HEK293 (cell line): ENCODE measurements around the gene TADA2B.

ENCODE experiments used
- CTCF ChIA-PET: fragments of 350-600 bp; formaldehyde crosslinking; extraction: SDS; loops from one replicate; lab custom pipeline; 2021; ENCODE audit warnings: antibody characterized with exemption; lab: Yijun Ruan, JAX
- POLR2A ChIA-PET: fragments of 300-600 bp; formaldehyde crosslinking; extraction: SDS; loops from one replicate; lab custom pipeline; 2020; ENCODE audit warnings: antibody characterized with exemption, inconsistent platforms; lab: Yijun Ruan, JAX
- H3K27ac ChIP-seq: fragments of 200-500 bp; sonication (Bioruptor generic); 2 replicates; pipeline ENCODE4 v1.5.1; 2014; ENCODE audit warnings: low read depth, low read length, control low read depth, inconsistent platforms; ENCODE audit errors: extremely low read depth
- H3K36me3 ChIP-seq, 2 experiments: fragments of 200-500 bp in 1 of 2; sonication (Bioruptor generic) in 1 of 2; 1 replicate in 1 of 2; 2 replicates in 1 of 2; pipeline ENCODE4 v1.5.1; 2014 to 2017; ENCODE audit warnings: inconsistent platforms in 2 of 2, low read length in 2 of 2; ENCODE audit not compliant: control insufficient read depth in 2 of 2, insufficient read depth in 1 of 2
- H3K4me1 ChIP-seq: fragments of 200-500 bp; sonication (Bioruptor generic); 2 replicates; pipeline ENCODE4 v1.5.1; 2014; ENCODE audit warnings: mild to moderate bottlenecking, low read length, inconsistent platforms; ENCODE audit not compliant: control insufficient read depth, insufficient read depth
- H3K4me3 ChIP-seq: 2 replicates; pipeline ENCODE4 v1.5.1; 2011; ENCODE audit warnings: low read depth, mild to moderate bottlenecking, control low read depth, low read length, moderate library complexity
- H3K9me3 ChIP-seq: fragments of 200-500 bp; sonication (Bioruptor generic); 2 replicates; pipeline ENCODE4 v1.5.1; 2014; ENCODE audit warnings: low read depth, low read length, inconsistent platforms; ENCODE audit not compliant: control insufficient read depth, insufficient read depth
- GLIS1 ChIP-seq: fragments of 450-650 bp; formaldehyde crosslinking; IDR thresholded peaks from 2 replicates; pipeline ENCODE4 v1.5.1; 2016; ENCODE audit warnings: missing biosample characterization, missing genetic modification characterization
- SP2 ChIP-seq: fragments of 450-650 bp; formaldehyde crosslinking; IDR thresholded peaks from 2 replicates; pipeline ENCODE4 v1.5.1; 2016; ENCODE audit warnings: missing biosample characterization, missing genetic modification characterization
- ZBTB17 ChIP-seq: fragments of 450-650 bp; formaldehyde crosslinking; IDR thresholded peaks from 2 replicates; pipeline ENCODE4 v1.5.1; 2016; ENCODE audit warnings: missing biosample characterization, missing genetic modification characterization
- ZBTB48 ChIP-seq: fragments of 450-650 bp; formaldehyde crosslinking; IDR thresholded peaks from 2 replicates; pipeline ENCODE4 v1.5.1; 2016; ENCODE audit warnings: missing biosample characterization, missing genetic modification characterization
- ZIC2 ChIP-seq: fragments of 450-650 bp; formaldehyde crosslinking; IDR thresholded peaks from 2 replicates; pipeline ENCODE4 v1.5.1; 2016; ENCODE audit warnings: missing biosample characterization, missing genetic modification characterization
- ZNF138 ChIP-seq: fragments of 450-650 bp; formaldehyde crosslinking; IDR thresholded peaks from 2 replicates; pipeline ENCODE4 v1.5.1; 2016; ENCODE audit warnings: missing biosample characterization, missing genetic modification characterization, borderline replicate concordance
- ZNF19 ChIP-seq: fragments of 450-650 bp; formaldehyde crosslinking; IDR thresholded peaks from 2 replicates; pipeline ENCODE4; 2016; ENCODE audit warnings: missing biosample characterization, missing genetic modification characterization, low read depth
- ZNF335 ChIP-seq: fragments of 450-650 bp; formaldehyde crosslinking; conservative IDR thresholded peaks from 2 replicates; pipeline ENCODE4 v1.5.1; 2016; ENCODE audit warnings: missing biosample characterization, missing genetic modification characterization
- ZNF341 ChIP-seq: fragments of 450-650 bp; formaldehyde crosslinking; IDR thresholded peaks from 2 replicates; pipeline ENCODE4; 2016; ENCODE audit warnings: low read depth, missing biosample characterization, missing genetic modification characterization
- ZNF549 ChIP-seq: fragments of 450-650 bp; IDR thresholded peaks from 2 replicates; pipeline ENCODE4 v1.5.1; 2018; ENCODE audit warnings: missing biosample characterization, missing genetic modification characterization, mild to moderate bottlenecking, inconsistent platforms, moderate library complexity
- ZNF600 ChIP-seq: fragments of 450-650 bp; formaldehyde crosslinking; IDR thresholded peaks from 2 replicates; pipeline ENCODE4 v1.5.1; 2016; ENCODE audit warnings: missing biosample characterization, missing genetic modification characterization
- ZNF624 ChIP-seq: fragments of 450-650 bp; formaldehyde crosslinking; IDR thresholded peaks from 2 replicates; pipeline ENCODE4 v1.5.1; 2017; ENCODE audit warnings: missing biosample characterization, missing genetic modification characterization
- ZNF747 ChIP-seq: fragments of 450-650 bp; formaldehyde crosslinking; IDR thresholded peaks from 2 replicates; pipeline ENCODE4 v1.5.1; 2016; ENCODE audit warnings: missing biosample characterization, missing genetic modification characterization
- ZNF792 ChIP-seq: fragments of 450-650 bp; formaldehyde crosslinking; IDR thresholded peaks from 2 replicates; pipeline ENCODE4 v1.5.1; 2016; ENCODE audit warnings: missing biosample characterization, missing genetic modification characterization
- ZNF843 ChIP-seq: fragments of 450-650 bp; formaldehyde crosslinking; IDR thresholded peaks from 2 replicates; pipeline ENCODE4 v1.5.1; 2016; ENCODE audit warnings: missing biosample characterization, missing genetic modification characterization
- ZSCAN23 ChIP-seq: fragments of 450-650 bp; formaldehyde crosslinking; IDR thresholded peaks from 2 replicates; pipeline ENCODE4 v1.5.1; 2016; ENCODE audit warnings: missing biosample characterization, missing genetic modification characterization
- TF ChIP-seq, protein P1 (sequence below): fragments of 450-650 bp; formaldehyde crosslinking; IDR thresholded peaks from 2 replicates; pipeline ENCODE4 v1.5.1; 2016; ENCODE audit warnings: missing biosample characterization, missing genetic modification characterization, low read depth
- TF ChIP-seq, protein P2 (sequence below): fragments of 450-650 bp; formaldehyde crosslinking; IDR thresholded peaks from 2 replicates; pipeline ENCODE4; 2016; ENCODE audit warnings: missing biosample characterization, missing genetic modification characterization
- TF ChIP-seq, protein P3 (sequence below): fragments of 450-650 bp; formaldehyde crosslinking; IDR thresholded peaks from 2 replicates; pipeline ENCODE4 v1.5.1; 2017; ENCODE audit warnings: missing biosample characterization, mild to moderate bottlenecking, missing genetic modification characterization, moderate library complexity
- TF ChIP-seq, protein P4 (sequence below): sonication (generic); formaldehyde crosslinking; IDR thresholded peaks from 2 replicates; pipeline ENCODE4 v1.8.1; 2022; ENCODE audit warnings: mild to moderate bottlenecking, moderate library complexity, missing genetic modification reagents
- TF ChIP-seq, protein P5 (sequence below): fragments of 450-650 bp; IDR thresholded peaks from 2 replicates; pipeline ENCODE4 v1.5.1; 2018; ENCODE audit warnings: missing biosample characterization, mild to moderate bottlenecking, missing genetic modification characterization

Gene TADA2B

DNA sequence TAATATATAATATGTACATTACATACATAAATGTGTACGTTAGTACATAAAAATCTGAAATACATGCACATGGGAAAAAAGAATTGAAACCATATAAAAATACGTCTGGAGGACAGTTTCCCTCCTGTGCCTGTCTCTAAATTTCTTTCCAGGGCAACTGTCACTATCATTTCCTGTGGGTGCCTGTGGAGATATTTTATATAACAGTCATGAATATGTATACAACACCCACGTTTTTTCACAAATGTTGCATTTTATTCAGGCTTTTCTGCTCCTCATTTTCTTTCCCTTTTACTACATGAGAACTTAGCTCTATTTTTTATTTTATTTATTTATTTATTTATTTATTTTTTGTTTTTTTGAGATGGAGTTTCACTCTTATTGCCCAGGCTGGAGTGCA lies 48.9 kb downstream of the TADA2B start:
- CTCF ChIA-PET = interaction anchor here (0.6 to 0.9 kb wide), 3 partner anchors 9 to 25 kb away, joined by 4 to 7 read pairs (median 6); no protein-coding TSS in a partner anchor

DNA sequence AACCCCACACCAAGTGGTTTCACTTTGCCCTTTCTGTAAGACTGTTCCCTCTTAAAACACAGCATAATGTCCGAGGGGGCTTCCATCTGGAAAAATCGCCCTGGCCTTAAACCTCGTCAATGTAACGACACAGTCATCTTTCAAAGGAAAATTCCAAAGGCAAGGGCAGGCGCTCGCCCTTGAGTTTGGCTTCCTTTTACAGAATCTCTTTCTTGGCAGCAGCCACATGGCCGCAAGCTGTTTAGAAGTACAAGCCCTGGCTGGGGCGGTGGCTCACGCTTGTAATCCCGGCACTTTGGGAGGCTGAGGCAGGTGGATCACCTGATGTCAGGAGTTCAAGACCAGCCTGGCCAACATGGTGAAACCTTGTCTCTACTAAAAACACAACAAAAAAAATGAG lies 51.7 kb downstream of the TADA2B start:
- H3K36me3 ChIP-seq = no peaks in the 10 kb centered on the region
- TF ChIP-seq ZNF792 (tag by site-specific recombination) (no peak), ZNF341 (no peak), ZNF549 (tag by site-specific recombination) (no peak), ZNF843 (tag by site-specific recombination) (no peak), ZNF19 (tag by site-specific recombination) (no peak), GLIS1 (tag by site-specific recombination) (no peak), ZNF624 (tag by site-specific recombination) (no peak), ZNF335 (tag by site-specific recombination) (no peak), ZNF138 (tag by site-specific recombination) (no peak)
- TF ChIP-seq, protein P1, sequence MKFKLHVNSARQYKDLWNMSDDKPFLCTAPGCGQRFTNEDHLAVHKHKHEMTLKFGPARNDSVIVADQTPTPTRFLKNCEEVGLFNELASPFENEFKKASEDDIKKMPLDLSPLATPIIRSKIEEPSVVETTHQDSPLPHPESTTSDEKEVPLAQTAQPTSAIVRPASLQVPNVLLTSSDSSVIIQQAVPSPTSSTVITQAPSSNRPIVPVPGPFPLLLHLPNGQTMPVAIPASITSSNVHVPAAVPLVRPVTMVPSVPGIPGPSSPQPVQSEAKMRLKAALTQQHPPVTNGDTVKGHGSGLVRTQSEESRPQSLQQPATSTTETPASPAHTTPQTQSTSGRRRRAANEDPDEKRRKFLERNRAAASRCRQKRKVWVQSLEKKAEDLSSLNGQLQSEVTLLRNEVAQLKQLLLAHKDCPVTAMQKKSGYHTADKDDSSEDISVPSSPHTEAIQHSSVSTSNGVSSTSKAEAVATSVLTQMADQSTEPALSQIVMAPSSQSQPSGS (tag by site-specific recombination) = no peak
- ChIA-PET CTCF (interaction anchor here (0.6 to 1.4 kb wide), 3 partner anchors 8 to 37 kb away, joined by 5 read pairs; no protein-coding TSS in a partner anchor), POLR2A (interaction anchor here (0.7 kb wide), 1 partner anchor 682 kb away, joined by 4 read pairs; no protein-coding TSS in a partner anchor)
- H3K4me3 ChIP-seq = no peak overlapping the region
- no peaks in the 10 kb centered on the region for H3K9me3 ChIP-seq
- H3K27ac ChIP-seq = no peak overlapping the region
- H3K4me1 ChIP-seq = no peaks in the 10 kb centered on the region

More for the DNA sequence above, 48.9 kb downstream of the TADA2B start:
- POLR2A ChIA-PET = no interaction called here
- Histone ChIP-seq H3K4me3 (no peak overlapping the region), H3K36me3 (no peaks in the 10 kb centered on the region), H3K27ac (no peak overlapping the region), H3K4me1 (no peaks in the 10 kb centered on the region), H3K9me3 (no peaks in the 10 kb centered on the region)
- TF ChIP-seq ZBTB17 (no peak), ZBTB48 (tag by site-specific recombination) (no peak), ZNF341 (no peak), SP2 (tag by site-specific recombination) (no peak), ZNF600 (tag by site-specific recombination) (no peak), ZNF747 (tag by site-specific recombination) (no peak), ZSCAN23 (tag by site-specific recombination) (no peak), ZIC2 (tag by site-specific recombination) (no peak)
- TF ChIP-seq, protein P2, sequence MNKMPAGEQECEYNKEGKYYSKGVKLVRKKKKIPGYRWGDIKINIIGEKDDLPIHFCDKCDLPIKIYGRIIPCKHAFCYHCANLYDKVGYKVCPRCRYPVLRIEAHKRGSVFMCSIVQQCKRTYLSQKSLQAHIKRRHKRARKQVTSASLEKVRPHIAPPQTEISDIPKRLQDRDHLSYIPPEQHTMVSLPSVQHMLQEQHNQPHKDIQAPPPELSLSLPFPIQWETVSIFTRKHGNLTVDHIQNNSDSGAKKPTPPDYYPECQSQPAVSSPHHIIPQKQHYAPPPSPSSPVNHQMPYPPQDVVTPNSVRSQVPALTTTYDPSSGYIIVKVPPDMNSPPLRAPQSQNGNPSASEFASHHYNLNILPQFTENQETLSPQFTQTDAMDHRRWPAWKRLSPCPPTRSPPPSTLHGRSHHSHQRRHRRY (tag by site-specific recombination) = no peak
- TF ChIP-seq, protein P3, sequence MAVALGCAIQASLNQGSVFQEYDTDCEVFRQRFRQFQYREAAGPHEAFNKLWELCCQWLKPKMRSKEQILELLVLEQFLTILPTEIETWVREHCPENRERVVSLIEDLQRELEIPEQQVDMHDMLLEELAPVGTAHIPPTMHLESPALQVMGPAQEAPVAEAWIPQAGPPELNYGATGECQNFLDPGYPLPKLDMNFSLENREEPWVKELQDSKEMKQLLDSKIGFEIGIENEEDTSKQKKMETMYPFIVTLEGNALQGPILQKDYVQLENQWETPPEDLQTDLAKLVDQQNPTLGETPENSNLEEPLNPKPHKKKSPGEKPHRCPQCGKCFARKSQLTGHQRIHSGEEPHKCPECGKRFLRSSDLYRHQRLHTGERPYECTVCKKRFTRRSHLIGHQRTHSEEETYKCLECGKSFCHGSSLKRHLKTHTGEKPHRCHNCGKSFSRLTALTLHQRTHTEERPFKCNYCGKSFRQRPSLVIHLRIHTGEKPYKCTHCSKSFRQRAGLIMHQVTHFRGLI = no peak
- TF ChIP-seq, protein P4, sequence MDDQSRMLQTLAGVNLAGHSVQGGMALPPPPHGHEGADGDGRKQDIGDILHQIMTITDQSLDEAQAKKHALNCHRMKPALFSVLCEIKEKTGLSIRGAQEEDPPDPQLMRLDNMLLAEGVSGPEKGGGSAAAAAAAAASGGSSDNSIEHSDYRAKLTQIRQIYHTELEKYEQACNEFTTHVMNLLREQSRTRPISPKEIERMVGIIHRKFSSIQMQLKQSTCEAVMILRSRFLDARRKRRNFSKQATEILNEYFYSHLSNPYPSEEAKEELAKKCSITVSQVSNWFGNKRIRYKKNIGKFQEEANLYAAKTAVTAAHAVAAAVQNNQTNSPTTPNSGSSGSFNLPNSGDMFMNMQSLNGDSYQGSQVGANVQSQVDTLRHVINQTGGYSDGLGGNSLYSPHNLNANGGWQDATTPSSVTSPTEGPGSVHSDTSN (CRISPR knock-in tag) = no peak
- TF ChIP-seq, protein P5, sequence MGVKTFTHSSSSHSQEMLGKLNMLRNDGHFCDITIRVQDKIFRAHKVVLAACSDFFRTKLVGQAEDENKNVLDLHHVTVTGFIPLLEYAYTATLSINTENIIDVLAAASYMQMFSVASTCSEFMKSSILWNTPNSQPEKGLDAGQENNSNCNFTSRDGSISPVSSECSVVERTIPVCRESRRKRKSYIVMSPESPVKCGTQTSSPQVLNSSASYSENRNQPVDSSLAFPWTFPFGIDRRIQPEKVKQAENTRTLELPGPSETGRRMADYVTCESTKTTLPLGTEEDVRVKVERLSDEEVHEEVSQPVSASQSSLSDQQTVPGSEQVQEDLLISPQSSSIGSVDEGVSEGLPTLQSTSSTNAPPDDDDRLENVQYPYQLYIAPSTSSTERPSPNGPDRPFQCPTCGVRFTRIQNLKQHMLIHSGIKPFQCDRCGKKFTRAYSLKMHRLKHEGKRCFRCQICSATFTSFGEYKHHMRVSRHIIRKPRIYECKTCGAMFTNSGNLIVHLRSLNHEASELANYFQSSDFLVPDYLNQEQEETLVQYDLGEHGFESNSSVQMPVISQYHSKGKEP = no peak
